Stimulated activated CD8-positive, alpha-beta memory T cell treated with anti-CD3 and anti-CD28 coated beads, Interleukin-15, amount 100 ng/mL, for 1 hour (primary cell): ENCODE measurements around the gene OR51Q1.

Source experiments
- DNase-seq: peaks from one replicate; pipeline ENCODE4 v3.0.0-alpha.2; 2020; ENCODE audit warnings: low read depth

The OR51Q1 gene, protein sequence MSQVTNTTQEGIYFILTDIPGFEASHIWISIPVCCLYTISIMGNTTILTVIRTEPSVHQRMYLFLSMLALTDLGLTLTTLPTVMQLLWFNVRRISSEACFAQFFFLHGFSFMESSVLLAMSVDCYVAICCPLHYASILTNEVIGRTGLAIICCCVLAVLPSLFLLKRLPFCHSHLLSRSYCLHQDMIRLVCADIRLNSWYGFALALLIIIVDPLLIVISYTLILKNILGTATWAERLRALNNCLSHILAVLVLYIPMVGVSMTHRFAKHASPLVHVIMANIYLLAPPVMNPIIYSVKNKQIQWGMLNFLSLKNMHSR

GRCh38 chr11:5421811-5422210 lies at the start of gene OR51Q1:
Gene OR51Q1, plus strand, starts transcription at chr11:5422111. Its CDS starts 90 bp downstream, at chr11:5422201.
- DNase-seq: no peak

DNA sequence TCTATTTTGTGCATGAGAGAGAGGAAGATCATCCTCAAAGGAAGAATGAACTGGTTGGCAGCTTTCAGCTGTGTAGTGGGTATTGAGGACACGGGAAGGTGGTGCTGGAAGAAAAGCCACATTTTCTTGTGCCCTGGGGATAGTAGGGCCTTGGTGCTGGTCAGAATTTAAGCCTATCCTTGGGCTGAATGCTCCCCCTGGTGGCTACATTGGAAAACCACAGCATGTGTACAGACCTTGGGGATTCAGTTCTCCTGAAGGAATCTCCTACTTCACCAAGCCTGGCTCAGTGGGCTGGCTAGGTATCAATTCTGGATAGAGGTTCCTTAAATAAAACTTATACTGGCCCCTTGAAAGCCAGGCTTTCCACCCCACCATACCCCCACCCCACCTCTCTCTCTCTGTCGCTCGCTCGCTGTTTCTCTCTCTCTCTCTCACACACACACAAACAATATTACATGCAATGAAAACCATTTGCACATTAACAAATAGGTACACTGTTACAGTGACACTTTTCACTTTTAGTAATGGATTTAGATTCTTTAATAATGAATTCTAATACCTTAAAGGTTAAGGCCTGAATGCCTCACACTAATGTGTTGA lies 41.1 kb upstream of the OR51Q1 start:
- no peak for DNase-seq

GRCh38 chr11:5383576-5383975 lies 38.3 kb upstream of the OR51Q1 start, which contains the start of gene OR51M1:
Gene OR51M1, plus strand, starts transcription at chr11:5383812. Its CDS starts 5,587 bp downstream, at chr11:5389399.
- no peak for DNase-seq

GRCh38 chr11:5384335-5384734 lies 37.6 kb upstream of the OR51Q1 start:
- DNase-seq: no peak

GRCh38 chr11:5390210-5390609 lies 31.7 kb upstream of the OR51Q1 start:
- no peak for DNase-seq

- no peak for DNase-seq
Observed at GRCh38 chr11:5394091-5394490, 27.8 kb upstream of the OR51Q1 start.

DNA sequence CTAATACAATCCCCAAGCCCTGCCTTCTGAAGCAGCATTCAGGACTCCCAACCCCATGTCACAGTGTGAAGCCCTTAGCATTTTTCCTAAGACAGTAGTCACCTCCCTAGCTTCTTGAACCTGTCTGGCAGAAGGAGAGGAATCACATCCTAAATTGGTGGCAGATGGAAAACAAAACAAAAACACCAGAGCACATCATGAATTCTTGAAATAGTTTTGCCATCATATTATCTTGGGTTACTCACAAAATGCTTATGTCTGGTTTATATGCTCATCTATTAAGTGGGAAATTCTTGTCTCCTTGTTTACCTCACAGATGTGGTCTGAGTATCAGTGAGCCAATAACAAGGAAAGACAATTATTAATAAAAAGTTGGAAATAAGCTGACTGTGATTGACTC lies 23.0 kb upstream of the OR51Q1 start:
- no peak for DNase-seq

GRCh38 chr11:5405173-5405572 lies 16.7 kb upstream of the OR51Q1 start:
- DNase-seq: no peak

DNA sequence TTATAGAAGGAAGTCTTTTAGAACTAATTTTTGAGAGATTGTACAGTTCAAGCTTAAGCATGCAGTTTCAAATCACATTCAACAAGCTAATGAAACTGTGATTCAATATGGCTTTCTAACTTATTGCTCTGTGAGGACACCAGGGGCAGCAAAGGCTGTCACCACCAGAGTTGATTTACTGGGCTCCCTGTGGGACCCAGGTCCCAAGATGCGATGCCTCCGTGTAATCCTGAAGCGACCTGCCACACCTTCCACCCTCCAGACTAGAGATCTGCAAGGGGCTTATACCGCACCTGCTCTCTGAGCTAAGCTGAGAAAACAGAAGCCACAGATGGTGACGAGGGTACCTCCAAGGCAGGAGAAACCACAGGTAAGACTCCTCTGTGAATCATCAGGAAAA lies 918 bp upstream of the OR51Q1 start:
- no peak for DNase-seq

DNA sequence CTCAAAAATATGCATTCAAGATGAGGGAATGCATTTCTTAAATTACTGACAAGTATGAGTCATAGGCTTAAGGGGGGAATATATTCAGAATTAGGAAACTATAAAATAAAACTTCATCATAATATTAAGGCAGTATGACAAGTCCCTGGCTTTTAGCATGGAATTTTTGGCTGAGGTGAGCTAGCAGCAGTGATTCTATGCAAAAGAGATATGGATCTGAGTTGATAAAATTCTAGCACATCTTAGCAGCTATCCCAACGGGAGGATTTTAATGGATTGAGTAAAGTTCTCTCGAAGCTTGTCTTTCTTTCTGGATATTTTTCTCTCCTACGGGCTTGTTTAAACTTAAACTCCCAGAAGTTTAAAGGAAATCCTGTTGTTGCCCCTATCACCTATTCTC lies 1.2 kb downstream of the OR51Q1 start:
- no peak for DNase-seq

- no peak for DNase-seq
Observed at GRCh38 chr11:5441414-5441813, 19.5 kb downstream of the OR51Q1 start, which contains the start of gene OR51I1. Gene OR51I1, minus strand, starts transcription at chr11:5441514. Its CDS starts 0 bp downstream, at chr11:5441514.

DNA sequence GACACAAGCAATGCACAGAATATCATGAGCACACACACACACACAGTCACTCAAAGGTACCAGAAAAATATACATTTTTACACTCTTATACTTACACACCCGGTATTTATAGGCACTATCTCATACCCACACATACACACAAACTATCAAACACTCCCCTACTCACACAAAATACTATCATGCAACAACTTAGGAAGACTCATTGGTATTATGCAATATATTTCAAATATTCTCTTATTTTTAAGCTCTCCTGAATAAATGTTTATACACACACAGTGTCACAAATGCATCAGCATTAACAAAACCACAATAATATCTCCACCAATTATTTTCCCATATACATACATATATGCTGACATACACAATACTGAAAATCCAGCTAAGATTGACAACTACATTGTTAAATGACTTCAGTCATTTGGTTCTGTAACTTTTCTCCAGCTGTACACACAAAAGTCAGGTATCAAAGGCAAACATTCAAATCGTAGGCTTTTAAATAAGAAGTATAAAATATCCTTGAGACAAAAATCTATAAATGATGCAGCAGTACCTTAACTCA lies 22.0 kb downstream of the OR51Q1 start:
- no peak for DNase-seq

DNA sequence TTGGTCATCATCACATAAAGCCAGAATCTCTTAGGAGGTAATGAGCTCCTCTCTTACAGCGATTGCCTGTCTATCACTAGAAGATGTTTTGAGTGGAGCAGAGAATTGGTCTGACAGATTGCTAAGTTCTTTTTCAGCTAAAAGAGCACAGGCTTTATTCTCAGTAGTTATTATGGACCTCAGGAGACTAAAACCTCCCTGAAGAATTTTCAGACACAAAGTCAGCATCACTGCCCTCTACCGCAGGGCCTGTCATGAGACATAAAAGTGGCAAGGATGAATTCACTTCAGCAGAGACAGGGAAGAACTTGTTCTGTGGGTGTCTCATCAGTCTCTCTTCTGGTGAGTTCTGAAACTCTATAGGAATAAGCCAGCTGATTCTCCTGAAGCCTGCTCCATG lies 27.1 kb downstream of the OR51Q1 start, which contains the start of gene OR51I2:
Gene OR51I2 (plus strand): TSS at position 301 of the 400 bp plus-strand sequence. CDS start 4,166 bp downstream, outside the sequence.
- no peak for DNase-seq

DNA sequence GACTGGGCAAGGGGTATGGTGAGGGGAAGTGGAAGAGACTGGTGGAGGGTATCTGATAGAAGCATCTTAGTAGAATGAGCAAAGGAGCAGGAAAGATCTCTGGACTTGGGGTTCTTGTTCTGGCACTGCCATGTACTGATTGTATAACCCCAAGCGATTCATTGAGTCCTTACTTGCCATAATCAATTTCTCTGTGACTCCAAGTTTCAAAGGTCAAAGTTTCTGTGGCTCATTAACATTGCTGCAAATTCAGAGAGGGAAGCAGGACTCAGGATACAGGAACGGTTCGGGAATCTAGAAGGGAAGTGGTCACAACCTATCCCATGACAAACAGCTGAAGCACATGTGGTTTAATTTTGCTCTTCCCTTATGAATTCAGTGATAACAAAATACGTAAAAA lies 27.5 kb downstream of the OR51Q1 start:
- no peak for DNase-seq

GRCh38 chr11:5460983-5461621 lies 39.2 kb downstream of the OR51Q1 start:
- DNase-seq: no peak

- no peak for DNase-seq
Observed at GRCh38 chr11:5467527-5467926, 45.6 kb downstream of the OR51Q1 start.
